CD4-positive, alpha-beta T cell treated with Interleukin-6 for 4 hours (primary cell): Measurements from ENCODE around the gene NFKB1.
"Not testable (repeated sequence)": the region's sequence is repeated elsewhere in the genome, so short reads cannot be mapped to it uniquely, and the experiment has no call there.

Experiments
- DNase-seq: peaks from one replicate; pipeline ENCODE4 v3.0.0-alpha.2; 2020; ENCODE audit warnings: mixed read lengths

The NFKB1 gene, protein sequence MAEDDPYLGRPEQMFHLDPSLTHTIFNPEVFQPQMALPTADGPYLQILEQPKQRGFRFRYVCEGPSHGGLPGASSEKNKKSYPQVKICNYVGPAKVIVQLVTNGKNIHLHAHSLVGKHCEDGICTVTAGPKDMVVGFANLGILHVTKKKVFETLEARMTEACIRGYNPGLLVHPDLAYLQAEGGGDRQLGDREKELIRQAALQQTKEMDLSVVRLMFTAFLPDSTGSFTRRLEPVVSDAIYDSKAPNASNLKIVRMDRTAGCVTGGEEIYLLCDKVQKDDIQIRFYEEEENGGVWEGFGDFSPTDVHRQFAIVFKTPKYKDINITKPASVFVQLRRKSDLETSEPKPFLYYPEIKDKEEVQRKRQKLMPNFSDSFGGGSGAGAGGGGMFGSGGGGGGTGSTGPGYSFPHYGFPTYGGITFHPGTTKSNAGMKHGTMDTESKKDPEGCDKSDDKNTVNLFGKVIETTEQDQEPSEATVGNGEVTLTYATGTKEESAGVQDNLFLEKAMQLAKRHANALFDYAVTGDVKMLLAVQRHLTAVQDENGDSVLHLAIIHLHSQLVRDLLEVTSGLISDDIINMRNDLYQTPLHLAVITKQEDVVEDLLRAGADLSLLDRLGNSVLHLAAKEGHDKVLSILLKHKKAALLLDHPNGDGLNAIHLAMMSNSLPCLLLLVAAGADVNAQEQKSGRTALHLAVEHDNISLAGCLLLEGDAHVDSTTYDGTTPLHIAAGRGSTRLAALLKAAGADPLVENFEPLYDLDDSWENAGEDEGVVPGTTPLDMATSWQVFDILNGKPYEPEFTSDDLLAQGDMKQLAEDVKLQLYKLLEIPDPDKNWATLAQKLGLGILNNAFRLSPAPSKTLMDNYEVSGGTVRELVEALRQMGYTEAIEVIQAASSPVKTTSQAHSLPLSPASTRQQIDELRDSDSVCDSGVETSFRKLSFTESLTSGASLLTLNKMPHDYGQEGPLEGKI

GRCh38 chr4:102500696-102501446, at the start of gene NFKB1:
Gene NFKB1 (plus strand): TSS chr4:102501359. CDS start chr4:102525519, 24,160 bp downstream.
- DNase-seq = peak; percentile 74

DNA sequence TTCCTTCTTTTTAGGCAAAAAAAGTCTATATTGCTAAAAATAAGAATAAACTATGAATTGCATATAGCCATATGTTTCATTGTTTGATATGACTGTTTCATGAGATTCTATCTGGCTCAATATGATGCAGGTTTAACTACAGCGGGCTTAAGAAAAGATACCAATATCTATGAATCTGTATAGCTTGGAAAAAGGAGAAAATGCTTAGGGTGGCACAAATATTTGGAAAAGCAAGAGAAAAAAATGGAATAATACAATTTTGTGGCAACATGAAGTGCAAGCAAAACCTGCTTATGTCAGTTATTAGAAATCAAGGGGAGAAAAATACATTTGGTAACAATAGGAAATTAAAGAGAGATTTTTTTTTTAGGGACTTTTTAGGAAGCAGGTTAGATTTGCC, 48.3 kb upstream of the NFKB1 start:
- no peak for DNase-seq

DNA sequence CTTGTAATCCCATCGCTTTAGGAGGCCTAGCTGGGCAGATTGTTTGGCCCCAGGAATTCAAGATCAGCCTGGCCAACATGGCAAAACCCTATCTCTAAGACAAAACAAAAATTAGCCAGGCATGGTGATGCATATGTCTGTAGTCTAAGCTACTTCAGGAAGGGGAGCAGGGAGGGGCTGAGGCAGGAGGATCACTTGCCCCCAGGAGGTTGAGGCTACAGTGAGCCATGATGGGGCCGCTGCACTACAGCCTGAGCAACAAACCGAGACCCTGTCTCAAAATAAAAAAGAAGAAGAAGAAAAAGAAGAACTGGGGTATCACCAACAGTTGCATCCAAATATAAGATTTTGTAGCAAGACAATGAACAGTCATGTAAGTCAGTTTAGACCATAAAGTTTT, 47.3 kb upstream of the NFKB1 start:
- DNase-seq = no peak

DNA sequence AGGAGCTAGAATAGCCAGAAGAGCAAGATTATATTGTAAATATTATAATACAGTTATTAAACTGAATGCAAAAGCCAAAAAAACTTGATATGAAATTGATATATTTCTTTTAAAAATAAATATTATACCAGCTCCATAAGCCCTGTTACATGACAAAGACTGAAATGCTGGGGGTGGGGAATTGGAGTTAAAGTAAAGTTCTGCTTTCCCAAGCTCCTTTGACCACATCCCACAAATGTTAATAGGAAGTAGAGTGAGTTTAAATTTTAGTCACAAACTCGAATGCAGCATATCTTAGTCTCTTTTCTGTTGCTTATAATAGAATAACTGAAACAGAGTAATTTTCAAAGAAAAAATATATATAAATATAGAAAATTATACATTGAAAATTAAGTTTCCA, 46.9 kb upstream of the NFKB1 start:
- no peak for DNase-seq

GRCh38 chr4:102454981-102455685, 46.0 kb upstream of the NFKB1 start:
- DNase-seq = no peak

- no peak for DNase-seq
Observed at GRCh38 chr4:102455750-102456149, 45.4 kb upstream of the NFKB1 start.

DNA sequence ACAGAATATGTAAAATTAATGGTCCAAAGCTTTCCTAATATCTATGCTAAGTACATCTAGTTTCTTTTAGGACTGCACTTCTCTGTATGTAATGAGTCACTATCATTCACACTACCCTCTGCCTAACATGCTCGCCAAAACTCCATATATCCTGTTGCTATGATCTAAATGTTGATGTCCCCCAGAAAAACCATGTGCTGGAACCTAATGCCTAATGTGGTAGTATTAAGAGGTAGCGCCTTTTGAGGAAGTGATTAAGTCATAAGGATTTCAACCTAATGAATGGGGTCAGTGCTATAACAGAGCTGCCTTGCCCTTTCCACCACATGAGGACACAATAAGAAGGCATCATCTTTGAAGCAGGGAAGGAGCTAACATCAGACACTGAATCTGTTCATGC, 34.9 kb upstream of the NFKB1 start:
- no peak for DNase-seq

DNA sequence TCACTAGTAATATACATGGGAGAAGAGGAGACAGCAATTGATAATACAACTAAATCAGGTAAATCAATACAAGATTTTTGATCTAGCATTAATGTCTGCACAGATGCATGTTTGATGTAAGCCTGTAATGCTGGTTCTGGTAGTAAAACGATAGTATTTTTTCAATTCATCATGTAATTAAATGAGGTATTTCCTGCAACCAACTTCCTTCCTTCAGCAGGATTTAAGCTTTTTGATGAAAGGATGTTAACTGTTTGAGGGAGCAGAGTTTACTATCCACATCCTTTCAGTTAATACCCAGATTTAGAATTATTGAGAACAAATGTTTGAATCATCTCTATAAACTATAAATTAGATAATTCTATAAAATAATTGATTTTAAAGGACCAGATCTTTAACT, 31.4 kb upstream of the NFKB1 start:
- DNase-seq = no peak

- no peak for DNase-seq
Observed at GRCh38 chr4:102472441-102473013, 28.6 kb upstream of the NFKB1 start.

DNA sequence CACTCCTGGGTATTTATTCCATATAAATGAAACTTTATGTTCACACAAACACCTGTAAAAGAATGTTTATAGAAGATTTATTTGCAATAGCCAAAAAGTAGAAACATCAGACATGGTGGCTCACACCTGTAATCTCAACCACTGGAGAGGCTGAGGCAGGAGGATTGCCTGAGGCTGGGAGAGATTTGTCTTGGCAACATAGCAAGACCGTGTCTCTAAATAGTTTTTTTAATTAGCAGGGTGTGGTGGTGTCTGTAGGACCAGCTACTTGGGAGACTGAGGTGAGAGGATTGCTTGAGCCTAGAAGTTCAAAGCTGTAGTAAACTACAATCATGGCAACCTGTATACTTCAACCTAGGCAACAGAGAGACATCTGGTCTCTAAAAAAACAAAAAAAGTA, 27.7 kb upstream of the NFKB1 start:
- DNase-seq = no peak

DNA sequence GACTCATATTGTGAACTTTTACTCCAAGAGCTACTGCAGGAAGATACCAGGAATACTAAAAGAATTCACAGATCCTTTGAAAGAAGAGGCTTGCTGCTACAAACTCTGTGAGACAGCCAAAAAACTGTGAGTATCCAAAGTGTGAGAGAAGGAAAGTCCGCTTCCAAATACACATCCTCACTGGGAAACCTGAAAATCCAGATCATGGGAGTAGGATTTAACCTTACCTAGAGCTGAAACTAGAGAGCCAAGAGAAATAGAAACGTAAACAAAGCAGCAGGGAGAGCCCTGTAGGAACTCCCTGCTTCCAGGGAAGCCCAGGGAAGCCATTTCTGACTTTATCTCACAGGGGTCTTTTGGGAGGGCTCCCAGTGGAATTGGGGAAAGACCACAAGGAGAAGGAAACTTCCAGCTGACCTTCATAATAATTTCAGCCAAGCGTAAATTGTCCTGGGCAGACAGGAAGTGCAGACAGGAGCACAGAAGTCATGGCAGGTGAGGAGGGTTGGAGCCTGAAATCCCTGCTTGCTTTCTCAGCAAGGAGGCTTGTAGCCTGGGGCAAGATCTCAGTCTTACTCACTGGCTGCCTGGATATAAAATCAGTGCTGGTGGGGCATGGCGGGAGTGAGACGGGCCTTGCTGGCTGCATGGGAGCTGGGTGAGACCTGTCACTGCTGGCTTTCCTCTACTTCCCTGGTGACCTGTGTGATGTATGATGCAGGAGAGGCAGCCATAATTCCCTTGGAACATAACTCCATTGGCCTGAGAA, 26.2 kb upstream of the NFKB1 start:
- DNase-seq = no peak

DNA sequence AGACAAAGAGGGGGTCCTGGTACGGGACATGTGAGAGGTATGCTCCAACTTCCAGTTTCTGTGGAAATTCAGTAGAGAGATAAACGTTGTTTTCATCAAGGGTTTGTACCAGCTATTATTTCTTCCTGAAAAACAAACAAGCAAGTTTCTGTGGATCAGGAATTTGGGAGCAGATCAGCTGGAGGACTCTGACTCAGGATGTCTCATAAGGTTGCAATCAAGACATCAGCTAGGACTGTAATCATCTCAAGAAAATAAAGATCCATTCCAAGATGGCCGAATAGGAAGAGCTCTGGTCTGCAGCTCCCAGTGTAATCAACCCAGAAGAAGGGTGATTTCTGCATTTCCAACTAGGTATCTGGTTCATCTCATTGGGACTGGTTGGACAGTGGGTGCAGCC, 23.5 kb upstream of the NFKB1 start:
- no peak for DNase-seq

DNA sequence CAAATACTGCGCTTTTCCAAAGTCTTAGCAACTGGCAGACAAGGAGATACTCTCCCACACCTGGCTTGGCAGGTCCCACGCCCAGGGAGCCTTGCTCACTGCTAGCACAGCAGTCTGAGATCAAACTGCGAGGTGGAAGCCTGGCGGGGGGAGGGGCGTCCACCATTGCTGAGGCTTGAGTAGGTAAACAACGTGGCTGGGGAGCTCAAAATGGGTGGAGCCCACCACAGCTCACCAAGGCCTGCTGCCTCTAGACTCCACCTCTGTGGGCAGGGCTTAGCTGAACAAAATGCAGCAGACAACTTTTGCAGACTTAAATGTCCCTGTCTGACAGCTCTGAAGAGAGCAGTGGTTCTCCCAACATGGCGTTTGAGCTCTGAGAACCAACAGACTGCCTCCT, 23.0 kb upstream of the NFKB1 start:
- DNase-seq = no peak

GRCh38 chr4:102479832-102480231, 21.3 kb upstream of the NFKB1 start:
- not testable (repeated sequence) for DNase-seq

DNA sequence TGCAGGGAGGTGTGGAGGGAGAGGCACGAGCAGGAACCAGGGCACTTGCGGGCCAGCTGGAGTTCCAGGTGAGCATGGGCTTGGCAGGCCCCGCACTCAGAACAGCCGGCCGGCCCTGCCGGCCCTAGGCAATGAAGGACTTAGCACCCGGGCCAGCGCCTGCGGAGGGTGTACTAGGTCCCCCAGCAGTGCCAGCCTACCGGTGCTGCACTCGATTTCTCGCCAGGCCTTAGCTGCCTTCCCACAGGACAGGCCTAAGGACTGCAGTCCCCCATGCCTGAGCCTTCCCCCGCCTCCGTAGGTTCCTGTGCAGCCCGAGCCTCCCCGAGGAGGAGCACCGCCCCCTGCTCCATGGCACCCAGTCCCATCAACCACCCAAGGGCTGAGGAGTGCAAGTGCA, 18.0 kb upstream of the NFKB1 start:
- DNase-seq = no peak

- not testable (repeated sequence) for DNase-seq
Observed at GRCh38 chr4:102483990-102484692, 17.0 kb upstream of the NFKB1 start.

DNA sequence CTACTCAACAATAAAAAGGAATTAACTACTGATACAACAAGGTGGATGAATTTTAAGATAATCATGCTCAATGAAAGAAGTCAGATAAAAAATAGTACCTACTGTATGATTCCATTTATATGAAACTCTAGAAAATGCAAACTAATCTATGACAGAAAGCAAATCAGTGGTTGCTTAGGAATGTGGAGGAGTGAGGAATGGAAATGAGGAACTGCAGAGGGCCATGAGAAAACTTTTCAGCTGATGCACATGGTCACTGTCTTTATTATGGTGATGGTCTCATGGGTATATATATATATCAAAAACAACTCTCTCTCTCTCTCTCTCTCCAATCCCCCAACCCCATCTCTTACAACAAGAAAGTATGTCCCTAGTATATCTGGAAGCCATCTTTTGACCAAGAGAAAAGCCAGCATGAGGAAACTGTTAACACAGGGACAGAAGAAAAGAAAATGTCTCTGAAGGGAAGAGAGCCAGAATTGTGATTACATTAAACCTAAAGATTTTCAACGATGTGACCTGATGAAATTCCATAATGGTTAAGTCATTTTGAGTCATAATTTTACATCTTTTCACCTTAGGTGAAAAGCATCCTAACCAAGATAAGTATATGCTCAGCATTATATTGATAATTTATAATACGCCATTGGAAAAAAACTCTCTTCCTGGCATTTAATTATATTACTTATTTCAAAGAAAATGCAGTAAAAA, 8.5 kb upstream of the NFKB1 start:
- no peak for DNase-seq

DNA sequence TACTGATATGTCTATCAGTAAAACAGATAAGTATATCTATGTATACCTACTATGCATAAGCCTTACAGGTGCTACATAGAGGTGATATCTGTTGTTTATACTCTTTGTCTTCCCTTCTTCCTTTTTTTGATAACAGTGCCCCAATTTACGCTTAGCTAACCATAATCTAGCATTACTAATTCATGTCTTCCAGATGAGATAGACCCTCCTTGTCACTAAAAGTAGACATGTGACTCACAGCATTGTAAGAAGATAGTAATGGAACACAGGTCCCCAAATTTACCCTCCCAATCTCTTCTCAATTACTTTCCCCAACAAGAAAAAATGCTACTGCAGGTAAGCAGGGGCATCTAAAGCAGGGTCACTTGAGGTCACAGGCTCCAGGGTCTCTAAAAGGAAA, 7.9 kb upstream of the NFKB1 start:
- no peak for DNase-seq

DNA sequence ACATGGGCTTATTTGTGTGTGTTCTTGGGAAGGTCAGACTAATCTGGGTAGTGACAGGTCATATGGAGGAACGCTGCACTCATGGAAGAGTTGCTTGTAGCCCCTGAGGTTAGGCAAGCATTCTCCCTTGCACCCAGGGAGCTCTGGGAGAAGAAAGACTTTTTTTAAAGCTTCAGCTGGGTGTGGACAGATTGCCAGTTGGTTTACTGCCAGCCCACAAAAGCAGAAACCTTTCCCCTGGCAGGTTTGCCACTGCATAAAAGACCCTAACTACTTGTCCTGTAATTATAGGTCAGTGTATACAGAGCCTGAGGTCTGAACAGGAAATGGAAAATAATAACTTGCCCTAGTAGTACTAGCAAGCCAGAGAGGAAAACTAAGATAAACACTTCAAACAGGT, 7.4 kb upstream of the NFKB1 start:
- no peak for DNase-seq

GRCh38 chr4:102494603-102495002, 6.6 kb upstream of the NFKB1 start:
- no peak for DNase-seq
